Common myeloid progenitor, CD34-positive (primary cell): ENCODE measurements around the gene MYCT1.
A peak's percentile ranks its signal among the peaks of the same experiment; 100 is the strongest.
"Not testable (repeated sequence)": the region's sequence is repeated elsewhere in the genome, so short reads cannot be mapped to it uniquely, and the experiment has no call there.

Source experiments
- CTCF ChIA-PET: fragments of 350-600 bp; sonication (Branson Sonifier 250); formaldehyde crosslinking; loops from one replicate; lab custom pipeline; 2021; ENCODE audit warnings: antibody characterized with exemption; lab: Charles Lee
- POLR2A ChIA-PET: fragments of 350-600 bp; sonication (Branson Sonifier 250); formaldehyde crosslinking; loops from one replicate; lab custom pipeline; 2021; ENCODE audit warnings: antibody characterized with exemption; lab: Charles Lee
- DNase-seq, 3 donors: peaks; one replicate each; pipeline versions ENCODE4 v3.0.0 to v3.0.0-alpha.2; 2013
- H3K27ac ChIP-seq, 2 experiments: 1 replicate in 1 of 2; 2 replicates in 1 of 2; pipeline ENCODE4 v1.7.0; 2013; ENCODE audit warnings: inconsistent platforms in 2 of 2, low read length in 2 of 2, mild to moderate bottlenecking in 2 of 2, low read depth in 1 of 2, moderate library complexity in 1 of 2; ENCODE audit not compliant: severe bottlenecking in 2 of 2, insufficient read depth in 1 of 2, poor library complexity in 1 of 2
- H3K27me3 ChIP-seq, 5 experiments: replicated peaks in 2 of 5; 1 replicate in 3 of 5; 2 replicates in 2 of 5; pipeline versions ENCODE4 v1.6.1 to v1.7.0; 2013; ENCODE audit warnings: low read length in 4 of 5, mild to moderate bottlenecking in 2 of 5, moderate library complexity in 2 of 5, inconsistent platforms in 1 of 5; ENCODE audit not compliant: insufficient read depth in 5 of 5, control insufficient read depth in 4 of 5
- H3K36me3 ChIP-seq, 4 experiments: 1 replicate in 2 of 4; 2 replicates in 2 of 4; pipeline versions ENCODE4 v1.6.1 to v1.7.0; 2013; ENCODE audit warnings: low read length in 3 of 4, control low read depth in 1 of 4, mild to moderate bottlenecking in 1 of 4; ENCODE audit not compliant: control insufficient read depth in 4 of 4, insufficient read depth in 4 of 4
- H3K4me1 ChIP-seq, 4 experiments: 1 replicate in 3 of 4; 2 replicates in 1 of 4; pipeline versions ENCODE4 v1.6.1 to v1.7.1; 2013; ENCODE audit warnings: low read length in 3 of 4, mild to moderate bottlenecking in 3 of 4, control low read depth in 1 of 4, inconsistent platforms in 1 of 4, moderate library complexity in 1 of 4; ENCODE audit not compliant: control insufficient read depth in 4 of 4, insufficient read depth in 4 of 4; ENCODE audit errors: control extremely low read depth in 1 of 4
- H3K4me3 ChIP-seq, 7 experiments: 1 replicate in 4 of 7; 2 replicates in 3 of 7; pipeline versions ENCODE4 v1.5.1 to v1.7.0; 2013; ENCODE audit warnings: mild to moderate bottlenecking in 7 of 7, low read length in 6 of 7, moderate library complexity in 6 of 7, inconsistent platforms in 2 of 7, low read depth in 2 of 7, control low read depth in 1 of 7; ENCODE audit not compliant: insufficient read depth in 4 of 7, control insufficient read depth in 1 of 7; ENCODE audit errors: extremely low read depth in 1 of 7
- H3K9me3 ChIP-seq, 5 experiments: 1 replicate in 4 of 5; 2 replicates in 1 of 5; pipeline versions ENCODE4 v1.6.1 to v1.7.1; 2013; ENCODE audit warnings: low read length in 4 of 5, mild to moderate bottlenecking in 2 of 5, inconsistent platforms in 1 of 5, low read depth in 1 of 5, moderate library complexity in 1 of 5; ENCODE audit not compliant: control insufficient read depth in 4 of 5, insufficient read depth in 2 of 5; ENCODE audit errors: control extremely low read depth in 1 of 5
- WGBS: methylation state at CpG from one replicate; pipeline ENCODE4 v1.1.5; 2013; ENCODE audit not compliant: insufficient coverage; 5-methylcytosine and 5-hydroxymethylcytosine counted together

Gene MYCT1

DNA sequence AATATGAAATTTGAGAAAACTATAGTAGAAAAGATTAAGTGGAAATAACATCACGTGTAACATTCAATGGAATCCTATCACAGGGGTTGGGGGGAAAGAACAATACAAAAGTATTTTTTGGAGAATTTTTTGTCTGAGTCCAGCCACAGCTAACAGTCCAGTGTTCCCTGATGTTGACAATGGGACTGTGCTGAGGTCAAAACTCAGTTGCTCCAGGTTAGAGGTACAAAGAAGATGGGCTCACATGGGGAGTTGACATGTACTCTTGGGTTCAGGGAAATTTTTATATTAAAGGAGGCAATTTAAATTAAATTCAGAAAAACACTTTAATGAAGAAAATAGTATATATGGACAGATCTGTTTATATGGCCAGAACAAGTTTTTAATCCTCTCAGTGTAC lies 995 bp downstream of the MYCT1 start:
- peak overlapping the region; percentile 96 to 97 for H3K27ac ChIP-seq
- H3K9me3 ChIP-seq: no peaks in the 10 kb centered on the region
- CTCF ChIA-PET: no interaction called here
- peak overlapping the region in 5 of 7 experiments; percentile 61 to 89 (median 80) for H3K4me3 ChIP-seq
- WGBS: no CpG with 5 or more reads among the region's 1 CpG
- H3K36me3 ChIP-seq: no peaks in the 10 kb centered on the region
- H3K27me3 ChIP-seq: no peaks in the 10 kb centered on the region
- POLR2A ChIA-PET: no interaction called here
- DNase-seq: no peak
- peaks cover 7 to 54% (median 19%) of the 10 kb centered on the region in 4 experiments for H3K4me1 ChIP-seq

DNA sequence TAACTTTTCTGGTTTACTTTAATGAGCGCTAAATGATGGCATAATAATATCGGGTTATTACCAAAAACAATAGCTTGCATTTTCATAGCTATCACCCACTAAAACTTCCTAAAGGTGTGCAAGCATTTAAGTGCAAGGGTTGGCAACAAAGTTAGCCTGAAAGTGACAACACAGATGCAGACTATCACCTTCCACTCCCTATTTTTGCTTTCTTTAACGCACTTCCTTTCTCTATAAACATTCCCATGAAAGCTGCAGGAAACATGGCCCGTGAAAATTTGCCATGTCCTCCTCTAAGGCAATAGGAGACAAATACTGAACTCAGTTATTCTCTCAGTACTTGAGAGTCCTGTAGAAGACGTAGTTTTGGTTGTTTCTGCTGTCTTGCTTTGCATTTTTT lies 2.7 kb downstream of the MYCT1 start:
- Histone ChIP-seq H3K9me3 (no peaks in the 10 kb centered on the region), H3K27me3 (no peaks in the 10 kb centered on the region), H3K4me3 (peak overlapping the region in 6 of 7 experiments; percentile 34 to 89 (median 75)), H3K36me3 (no peaks in the 10 kb centered on the region), H3K27ac (peak overlapping the region; percentile 96 to 97), H3K4me1 (peaks cover 7 to 50% (median 17%) of the 10 kb centered on the region in 4 experiments)
- ChIA-PET CTCF (interaction anchor here (0.7 to 6.8 kb wide), 7 partner anchors 14 to 215 kb away, joined by 3 to 39 read pairs (median 9); no protein-coding TSS in a partner anchor), POLR2A (no interaction called here)
- WGBS: 0% methylated on average over 3 of the region's 5 CpGs
- no peak for DNase-seq

DNA sequence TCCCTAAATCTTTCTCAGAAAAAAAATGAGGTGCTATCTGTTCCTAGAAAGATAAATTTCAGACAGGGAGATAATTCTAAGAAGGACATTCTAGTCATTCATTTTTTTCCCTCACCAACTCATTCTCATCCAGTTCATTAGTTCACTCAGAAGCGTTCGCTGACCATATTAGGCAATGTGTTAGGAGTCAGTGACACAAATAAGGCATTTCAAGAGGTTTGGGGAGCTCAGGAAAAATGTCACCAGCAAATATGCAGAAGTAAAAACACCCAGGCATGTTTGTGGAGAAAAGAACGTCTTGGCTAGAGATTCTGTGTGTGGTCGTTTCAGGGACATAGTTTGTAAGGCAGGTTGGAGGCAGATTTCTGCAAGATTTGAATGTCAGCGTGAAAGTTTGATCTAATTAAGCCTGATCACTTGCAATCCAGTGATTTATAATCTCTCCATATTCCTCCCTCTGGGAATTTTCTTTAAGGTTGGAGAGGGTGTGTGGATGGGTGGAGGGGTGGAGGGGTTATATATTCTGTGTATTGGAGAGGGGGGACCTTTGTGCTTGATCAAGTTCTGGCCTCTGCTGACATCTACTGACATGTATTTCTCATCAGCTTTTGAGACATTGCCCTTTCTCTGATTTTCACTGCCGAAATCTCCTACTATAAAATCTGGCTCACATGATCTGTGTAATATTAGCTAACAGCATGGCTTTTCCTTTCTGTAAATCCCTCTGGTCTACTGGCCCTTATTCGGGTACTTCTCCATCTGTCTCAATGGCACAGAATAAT lies 3.6 kb downstream of the MYCT1 start:
- H3K4me1 ChIP-seq: peaks cover 4 to 51% (median 12%) of the 10 kb centered on the region in 4 experiments
- peak overlapping the region in 5 of 7 experiments; percentile 66 to 89 (median 80) for H3K4me3 ChIP-seq
- WGBS: 0% methylated on average over 4 of the region's 7 CpGs
- CTCF ChIA-PET: interaction anchor here (0.7 to 6.8 kb wide), 12 partner anchors 13 to 402 kb away, joined by 3 to 39 read pairs (median 6); no protein-coding TSS in a partner anchor
- POLR2A ChIA-PET: interaction anchor here (1.3 kb wide), 1 partner anchor 19 kb away, joined by 4 read pairs; no protein-coding TSS in a partner anchor
- H3K9me3 ChIP-seq: no peaks in the 10 kb centered on the region
- no peaks in the 10 kb centered on the region for H3K36me3 ChIP-seq
- H3K27me3 ChIP-seq: no peaks in the 10 kb centered on the region
- DNase-seq: peak in 2 of 3 donors; percentile 47 to 58
- peak overlapping the region; percentile 96 to 97 for H3K27ac ChIP-seq

DNA sequence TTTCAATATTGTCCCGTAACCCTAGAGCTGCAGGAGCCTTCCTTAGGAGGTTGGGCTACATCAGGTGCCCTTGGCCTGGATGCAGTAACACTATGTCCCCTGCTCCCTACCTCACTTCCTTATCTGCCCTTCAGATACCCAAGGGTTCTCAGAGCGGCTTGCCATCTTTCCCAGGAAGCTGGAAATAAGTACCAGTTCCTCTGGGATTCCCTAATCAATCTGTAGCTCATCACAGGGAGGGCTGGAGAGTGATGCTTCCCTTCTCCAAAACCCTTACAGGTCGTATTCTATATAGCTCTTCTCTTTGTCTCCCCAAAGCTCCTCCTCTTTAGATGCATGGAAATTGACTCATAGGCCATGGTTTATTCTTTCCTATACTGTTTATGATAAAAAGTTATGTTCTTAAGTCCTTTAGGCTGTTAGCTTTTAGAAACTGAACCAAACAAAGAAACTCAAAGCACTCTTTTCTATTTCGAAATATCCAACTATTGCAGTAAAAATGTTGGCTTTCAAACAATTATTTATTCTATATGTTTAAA lies 4.2 kb downstream of the MYCT1 start:
- ChIA-PET CTCF (interaction anchor here (0.9 to 6.8 kb wide), 10 partner anchors 12 to 402 kb away, joined by 3 to 39 read pairs (median 6); no protein-coding TSS in a partner anchor), POLR2A (interaction anchor here (1.3 kb wide), 1 partner anchor 18 kb away, joined by 4 read pairs; no protein-coding TSS in a partner anchor)
- Histone ChIP-seq H3K9me3 (no peaks in the 10 kb centered on the region), H3K4me3 (peak overlapping the region in 5 of 7 experiments; percentile 66 to 89 (median 80)), H3K27ac (peak overlapping the region in 1 of 2 experiments; percentile 97), H3K4me1 (peaks cover 4 to 47% (median 12%) of the 10 kb centered on the region in 4 experiments), H3K27me3 (no peaks in the 10 kb centered on the region), H3K36me3 (no peaks in the 10 kb centered on the region)
- WGBS: 17% methylated on average over 2 of the region's 4 CpGs
- peak in 1 of 3 donors; percentile 32 for DNase-seq

DNA sequence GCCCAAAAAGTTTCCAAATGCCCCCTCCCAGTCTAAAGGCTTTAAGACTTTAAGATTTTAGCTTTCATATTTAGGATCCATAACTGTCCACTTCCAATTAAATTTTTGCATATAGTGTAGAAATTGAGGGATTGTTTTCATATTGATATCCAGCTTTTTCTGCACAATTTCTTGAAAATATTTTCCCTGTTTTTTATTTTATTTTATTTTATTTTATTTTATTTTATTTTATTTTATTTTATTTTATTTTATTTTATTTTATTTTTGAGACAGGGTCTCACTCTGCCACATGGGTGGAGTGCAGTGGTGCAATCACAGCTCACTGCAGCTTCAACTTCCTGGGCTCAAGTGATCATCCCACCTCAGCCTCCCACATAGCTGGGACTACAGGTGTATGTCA lies 6.1 kb downstream of the MYCT1 start:
- CTCF ChIA-PET: interaction anchor here (0.7 to 6.8 kb wide), 5 partner anchors 10 to 152 kb away, joined by 3 to 39 read pairs (median 4); no protein-coding TSS in a partner anchor
- POLR2A ChIA-PET, H3K36me3 ChIP-seq: not testable (repeated sequence)

DNA sequence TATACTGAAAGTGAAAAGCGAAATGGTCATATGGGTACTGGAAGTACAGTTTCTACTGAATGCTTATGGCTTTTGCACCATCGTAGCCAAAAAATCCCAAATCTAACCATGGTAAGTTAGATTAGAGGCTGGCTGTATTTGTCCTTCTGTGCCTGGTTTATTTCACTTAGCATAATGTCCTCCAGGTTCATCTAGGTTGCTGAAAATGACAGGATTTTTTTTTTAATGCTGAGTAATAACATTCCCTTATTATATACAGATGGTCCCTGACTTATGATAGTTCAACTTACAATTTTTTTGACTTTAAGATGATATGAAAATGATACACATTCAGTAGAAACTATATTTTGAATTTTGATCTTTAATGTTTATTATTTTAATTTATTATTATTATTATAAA lies 7.6 kb downstream of the MYCT1 start:
- H3K4me3 ChIP-seq: peak overlapping the region in 5 of 7 experiments; percentile 7 to 69 (median 41)
- H3K27me3 ChIP-seq: no peaks in the 10 kb centered on the region
- H3K9me3 ChIP-seq: peaks cover 0 to 6% (median 0%) of the 10 kb centered on the region in 5 experiments
- 93% methylated on average over 2 of the region's 2 CpGs for WGBS
- H3K4me1 ChIP-seq: peaks cover 0 to 35% (median 10%) of the 10 kb centered on the region in 4 experiments
- ChIA-PET POLR2A (interaction anchor here (0.6 kb wide), 1 partner anchor 8 kb away, joined by 5 read pairs; no protein-coding TSS in a partner anchor), CTCF (interaction anchor here (1.3 to 6.8 kb wide), 2 partner anchors 9 to 15 kb away, joined by 3 to 39 read pairs; no protein-coding TSS in a partner anchor)
- peak overlapping the region in 1 of 2 experiments; percentile 69 for H3K27ac ChIP-seq
- no peak for DNase-seq
- H3K36me3 ChIP-seq: peaks cover 0 to 2% (median 0%) of the 10 kb centered on the region in 4 experiments

More for the DNA sequence above, 6.1 kb downstream of the MYCT1 start:
- H3K27me3 ChIP-seq, H3K4me3 ChIP-seq, DNase-seq, H3K9me3 ChIP-seq: not testable (repeated sequence)
- peaks cover 0 to 40% (median 10%) of the 10 kb centered on the region in 4 experiments for H3K4me1 ChIP-seq
- H3K27ac ChIP-seq: peak overlapping the region in 1 of 2 experiments; percentile 22
